Measurements from ENCODE around the gene FGF6.

Gene FGF6

GRCh38 chr12:4387607-4388006, 58.0 kb downstream of the FGF6 start:
- Histone ChIP-seq H3K27me3 (ENCODE audit: insufficient read depth, poor library complexity, severe bottlenecking) (no peaks in the 10 kb centered on the region), H3K27ac (replicated peaks) (no peak overlapping the region), H3K4me3 (replicated peaks; ENCODE audit: insufficient read depth, low read length) (no peak overlapping the region)
- DNase-seq (ENCODE audit: low read depth in 1 of 2, low spot score in 1 of 2) = no peak
- TF ChIP-seq SPI1 (IDR thresholded peaks at IDR 0.05; ENCODE audit: borderline replicate concordance, low read depth) (no peak), POLR2AphosphoS5 (IDR thresholded peaks at IDR 0.05; ENCODE audit: low read depth) (no peak), REST (IDR thresholded peaks at IDR 0.05; ENCODE audit: insufficient replicate concordance, low read depth) (no peak), GABPA (IDR thresholded peaks at IDR 0.05; ENCODE audit: low read depth) (no peak), CTCF (IDR thresholded peaks at IDR 0.05; ENCODE audit: insufficient read depth, low read length) (no peak)

GRCh38 chr12:4386801-4387200, 58.8 kb downstream of the FGF6 start:
- Histone ChIP-seq H3K27ac (replicated peaks) (no peak overlapping the region), H3K27me3 (ENCODE audit: insufficient read depth, poor library complexity, severe bottlenecking) (no peaks in the 10 kb centered on the region), H3K4me3 (replicated peaks; ENCODE audit: insufficient read depth, low read length) (no peak overlapping the region)
- DNase-seq (ENCODE audit: low read depth in 1 of 2, low spot score in 1 of 2) = no peak
- no peak for TF ChIP-seq CTCF (IDR thresholded peaks at IDR 0.05; ENCODE audit: insufficient read depth, low read length)
- TF ChIP-seq SPI1 (IDR thresholded peaks at IDR 0.05; ENCODE audit: borderline replicate concordance, low read depth) = no peak
- no peak for TF ChIP-seq POLR2AphosphoS5 (IDR thresholded peaks at IDR 0.05; ENCODE audit: low read depth)
- no peak for TF ChIP-seq GABPA (IDR thresholded peaks at IDR 0.05; ENCODE audit: low read depth)
- TF ChIP-seq REST (IDR thresholded peaks at IDR 0.05; ENCODE audit: insufficient replicate concordance, low read depth) = no peak
